Ovary (tissue), 3 donors: ENCODE results near the gene RCN1.

Experiments
- CTCF ChIP-seq, 3 donors: fragments of 450-650 bp in 2 of 3; fragments of 200-600 bp in 1 of 3; IDR thresholded peaks; one replicate each; pipeline versions ENCODE4 v1.5.1 to v1.8.0; 2016 to 2022; ENCODE audit warnings: antibody characterized with exemption in 3 of 3, mild to moderate bottlenecking in 1 of 3
- POLR2A ChIP-seq: fragments of 450-650 bp; IDR thresholded peaks from one replicate; pipeline ENCODE4 v1.6.1; 2017; ENCODE audit warnings: antibody characterized with exemption, mild to moderate bottlenecking, moderate library complexity
- donor health status: DM: no; HTN: no; CAD: no.

GRCh38 chr11:32139896-32140520 lies 49.1 kb downstream of the RCN1 start:
- TF ChIP-seq CTCF (IDR thresholded peaks at IDR 0.05) = no peak
- TF ChIP-seq POLR2A = no peak
